Activated naive CD8-positive, alpha-beta T cell treated with anti-CD3 and anti-CD28 coated beads, Interleukin-2, amount 50 U/mL, for 24 hours (primary cell): ENCODE data around the gene FLT3LG.
A peak's percentile ranks its signal among the peaks of the same experiment; 100 is the strongest.
"Not testable (repeated sequence)": the region's sequence is repeated elsewhere in the genome, so short reads cannot be mapped to it uniquely, and the experiment has no call there.

Experiments
- ATAC-seq: fragments of 150-1000 bp; cut with Tn5 transposase; one replicate; pipeline ENCODE4 v1.10.0; 2021
- DNase-seq: peaks from one replicate; pipeline ENCODE4 v3.0.0; 2021
- H3K27ac Mint-ChIP-seq: one replicate; pipeline ENCODE4 v1.8.0; 2021; ENCODE audit warnings: mild to moderate bottlenecking, mixed read lengths
- H3K27me3 Mint-ChIP-seq: one replicate; pipeline ENCODE4 v1.8.0; 2021; ENCODE audit warnings: mixed read lengths
- H3K36me3 Mint-ChIP-seq: one replicate; pipeline ENCODE4 v1.8.0; 2021; ENCODE audit warnings: low read depth, mixed read lengths
- H3K4me1 Mint-ChIP-seq: one replicate; pipeline ENCODE4 v1.8.0; 2021; ENCODE audit warnings: mixed read lengths
- H3K4me3 Mint-ChIP-seq: one replicate; pipeline ENCODE4 v1.8.0; 2021; ENCODE audit warnings: mild to moderate bottlenecking, moderate library complexity, mixed read lengths
- H3K9me3 Mint-ChIP-seq: one replicate; pipeline ENCODE4 v1.8.0; 2021; ENCODE audit warnings: mixed read lengths

Gene FLT3LG

DNA sequence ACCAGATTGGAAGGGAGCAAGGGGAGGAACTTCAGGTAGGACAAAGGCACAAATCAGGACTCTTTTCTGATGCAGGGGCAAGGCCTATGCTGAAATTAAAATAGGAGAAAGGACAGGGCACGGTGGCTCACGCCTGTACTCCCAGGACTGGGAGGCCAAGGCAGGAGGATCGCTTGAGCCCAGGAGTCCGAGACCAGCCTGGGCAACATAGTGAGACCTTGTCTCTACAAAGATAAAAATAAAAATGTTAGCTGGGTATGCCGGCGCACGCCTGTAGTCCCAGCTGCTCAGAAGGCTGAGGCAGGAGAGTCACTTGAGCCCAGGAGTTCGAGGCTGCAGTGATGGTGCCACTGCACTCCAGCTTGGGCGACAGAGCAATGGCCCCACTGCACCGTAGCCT lies 38.3 kb upstream of the FLT3LG start:
- H3K27me3 Mint-ChIP-seq, result peaks cover 97% of the 10 kb centered on the region
- no peaks in the 10 kb centered on the region for H3K9me3 Mint-ChIP-seq
- no peaks in the 10 kb centered on the region for H3K36me3 Mint-ChIP-seq
- no peak overlapping the region for H3K27ac Mint-ChIP-seq
- H3K4me1 Mint-ChIP-seq, result peaks cover 25% of the 10 kb centered on the region
- H3K4me3 Mint-ChIP-seq, result no peak overlapping the region
- DNase-seq, result no peak
- ATAC-seq, result no peak

DNA sequence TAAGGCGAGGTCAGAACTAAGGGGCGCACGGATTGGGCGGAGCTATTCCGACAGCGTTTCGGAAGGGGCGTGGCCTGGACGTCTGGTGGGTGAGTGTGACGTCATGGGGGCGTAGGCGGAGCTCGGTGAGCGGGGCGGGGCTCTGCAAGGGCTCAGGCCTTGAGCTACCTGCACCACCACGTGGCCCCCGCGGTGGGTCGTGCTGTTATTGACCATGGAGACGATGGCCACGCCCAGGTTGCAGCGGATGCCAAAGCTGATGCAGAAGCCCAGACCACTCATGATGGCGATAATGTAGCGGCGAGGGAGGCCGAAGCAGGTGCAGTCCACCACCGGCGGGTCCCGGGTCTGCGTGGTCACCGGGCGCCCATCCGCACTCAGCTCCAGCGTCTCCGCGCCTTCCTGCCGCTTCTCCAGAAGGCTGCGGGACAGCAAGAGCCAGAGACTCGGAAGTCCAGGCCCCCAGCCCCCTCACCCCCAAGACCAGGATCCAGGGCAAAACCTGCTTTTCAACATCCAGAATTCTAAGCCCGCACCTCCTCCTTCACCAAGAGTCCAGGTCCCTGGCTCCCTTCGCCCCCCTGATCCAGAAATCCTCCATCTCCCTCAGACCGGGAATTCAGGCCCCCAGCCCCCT lies 37.5 kb upstream of the FLT3LG start:
- ATAC-seq (no peak), DNase-seq (peak; percentile 80)
- Mint-ChIP-seq H3K4me1 (peaks cover 26% of the 10 kb centered on the region), H3K36me3 (no peaks in the 10 kb centered on the region), H3K4me3 (no peak overlapping the region), H3K9me3 (no peaks in the 10 kb centered on the region), H3K27ac (peak overlapping the region; percentile 34), H3K27me3 (peaks cover 94% of the 10 kb centered on the region)

DNA sequence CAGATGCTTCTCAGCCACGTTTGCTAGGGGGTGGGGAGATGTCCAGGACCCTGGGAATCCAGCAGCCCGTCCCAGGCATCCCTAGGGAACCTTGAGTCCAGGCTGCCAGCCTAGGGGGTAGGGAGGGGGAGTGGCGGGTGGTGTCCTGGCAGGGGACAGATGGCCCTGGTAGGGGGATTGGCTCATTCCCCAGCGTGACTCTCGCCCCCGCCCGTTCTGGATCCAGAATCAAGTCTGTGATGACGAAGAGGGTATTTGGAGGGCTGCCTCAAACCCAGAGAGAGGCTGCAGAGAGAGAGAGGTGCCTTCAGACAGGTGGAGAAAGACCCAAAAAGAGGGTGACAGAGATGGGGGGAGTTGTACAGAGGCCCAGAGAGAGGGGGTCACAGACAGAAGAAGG lies 36.8 kb upstream of the FLT3LG start:
- peaks cover 30% of the 10 kb centered on the region for H3K4me1 Mint-ChIP-seq

DNA sequence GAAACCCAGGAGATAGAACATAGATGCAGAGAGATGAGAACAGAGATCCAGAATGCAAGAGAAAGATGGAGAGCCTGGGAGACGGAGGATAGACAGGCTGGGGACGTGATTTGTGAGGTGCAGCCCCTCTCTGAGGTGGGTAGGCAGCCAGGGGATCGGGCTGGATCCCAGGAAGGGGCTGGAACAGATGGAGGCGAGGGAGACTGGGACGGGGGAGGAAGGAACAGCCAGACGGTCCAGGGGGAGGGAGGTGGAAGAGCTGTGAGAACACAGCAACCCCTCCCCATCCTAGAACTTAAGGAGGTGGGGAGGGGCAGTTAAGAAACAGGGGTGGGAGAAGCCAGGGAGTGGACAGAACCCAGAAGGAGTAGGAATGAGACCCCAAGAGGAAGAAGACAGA lies 35.8 kb upstream of the FLT3LG start:
- no peak for DNase-seq
- Mint-ChIP-seq H3K27ac (no peak overlapping the region), H3K4me1 (peaks cover 27% of the 10 kb centered on the region), H3K4me3 (no peak overlapping the region), H3K36me3 (no peaks in the 10 kb centered on the region), H3K9me3 (no peaks in the 10 kb centered on the region), H3K27me3 (peaks cover 90% of the 10 kb centered on the region)
- ATAC-seq, result no peak

More for the DNA sequence above, 36.8 kb upstream of the FLT3LG start:
- Mint-ChIP-seq H3K27me3 (peaks cover 94% of the 10 kb centered on the region), H3K9me3 (no peaks in the 10 kb centered on the region), H3K27ac (no peak overlapping the region), H3K36me3 (no peaks in the 10 kb centered on the region), H3K4me3 (no peak overlapping the region)
- DNase-seq (no peak), ATAC-seq (no peak)

DNA sequence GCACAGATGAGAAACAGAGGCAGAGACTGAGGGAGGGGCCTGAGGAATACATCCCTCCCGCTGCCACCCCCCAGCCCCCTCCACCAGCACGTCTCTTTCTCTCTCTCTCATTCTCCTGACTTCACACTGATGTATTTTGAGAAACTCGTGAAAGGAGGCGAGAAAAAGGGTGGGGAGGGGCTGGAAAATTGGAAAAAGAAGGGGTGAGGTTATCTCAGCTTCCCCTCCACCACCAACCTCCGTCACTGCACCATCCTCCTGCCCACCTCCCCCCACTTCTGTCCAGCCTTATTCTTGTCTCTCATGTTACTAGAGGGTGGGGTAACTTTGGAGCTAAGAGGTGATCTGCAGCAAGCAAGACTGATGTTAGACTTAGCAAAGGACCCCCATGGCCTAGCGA lies 34.2 kb upstream of the FLT3LG start:
- no peaks in the 10 kb centered on the region for H3K9me3 Mint-ChIP-seq
- peaks cover 32% of the 10 kb centered on the region for H3K4me1 Mint-ChIP-seq
- no peak overlapping the region for H3K4me3 Mint-ChIP-seq
- no peaks in the 10 kb centered on the region for H3K36me3 Mint-ChIP-seq
- no peak for DNase-seq
- ATAC-seq, result no peak
- H3K27me3 Mint-ChIP-seq, result peaks cover 76% of the 10 kb centered on the region
- H3K27ac Mint-ChIP-seq, result no peak overlapping the region

DNA sequence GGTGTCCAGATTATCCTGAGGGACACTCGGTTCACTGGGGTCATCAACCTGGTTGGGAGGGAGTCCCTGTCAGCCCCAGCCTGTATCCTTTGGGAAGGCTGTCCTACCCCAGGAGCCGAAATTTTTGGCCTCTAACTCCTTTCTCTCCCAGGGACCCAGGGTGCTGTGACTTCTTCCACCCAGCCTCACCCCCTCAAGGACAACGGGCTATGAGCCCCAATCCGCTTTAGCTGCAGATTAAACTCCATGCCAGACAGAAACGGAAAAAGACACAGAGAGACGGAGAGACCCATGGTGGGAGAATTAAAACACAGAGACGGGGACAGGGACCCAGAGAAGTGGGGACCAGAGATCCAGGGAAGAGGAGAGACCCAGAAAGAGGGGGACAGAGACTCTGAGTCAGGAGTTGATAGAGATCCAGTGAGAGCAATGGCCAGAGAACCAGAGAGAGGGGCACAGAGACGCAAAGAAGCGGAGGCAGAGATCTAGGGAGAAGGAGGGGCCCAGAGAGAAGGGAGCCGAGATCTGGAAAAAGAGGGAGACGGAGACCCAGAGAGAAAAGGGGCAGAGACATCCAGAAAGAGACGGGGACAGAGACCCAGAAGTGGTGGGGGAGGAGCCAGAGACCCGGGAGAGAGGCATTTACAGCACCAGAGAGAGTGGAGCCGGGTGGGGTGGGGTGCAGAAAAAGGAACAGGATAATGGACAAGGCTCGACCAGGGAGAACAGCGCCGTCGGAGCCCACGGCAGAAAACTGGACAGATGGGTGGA lies 33.4 kb upstream of the FLT3LG start:
- ATAC-seq, result no peak
- Mint-ChIP-seq H3K4me1 (peaks cover 36% of the 10 kb centered on the region), H3K36me3 (no peaks in the 10 kb centered on the region), H3K4me3 (no peak overlapping the region), H3K27ac (no peak overlapping the region), H3K9me3 (no peaks in the 10 kb centered on the region), H3K27me3 (peaks cover 68% of the 10 kb centered on the region)
- no peak for DNase-seq

DNA sequence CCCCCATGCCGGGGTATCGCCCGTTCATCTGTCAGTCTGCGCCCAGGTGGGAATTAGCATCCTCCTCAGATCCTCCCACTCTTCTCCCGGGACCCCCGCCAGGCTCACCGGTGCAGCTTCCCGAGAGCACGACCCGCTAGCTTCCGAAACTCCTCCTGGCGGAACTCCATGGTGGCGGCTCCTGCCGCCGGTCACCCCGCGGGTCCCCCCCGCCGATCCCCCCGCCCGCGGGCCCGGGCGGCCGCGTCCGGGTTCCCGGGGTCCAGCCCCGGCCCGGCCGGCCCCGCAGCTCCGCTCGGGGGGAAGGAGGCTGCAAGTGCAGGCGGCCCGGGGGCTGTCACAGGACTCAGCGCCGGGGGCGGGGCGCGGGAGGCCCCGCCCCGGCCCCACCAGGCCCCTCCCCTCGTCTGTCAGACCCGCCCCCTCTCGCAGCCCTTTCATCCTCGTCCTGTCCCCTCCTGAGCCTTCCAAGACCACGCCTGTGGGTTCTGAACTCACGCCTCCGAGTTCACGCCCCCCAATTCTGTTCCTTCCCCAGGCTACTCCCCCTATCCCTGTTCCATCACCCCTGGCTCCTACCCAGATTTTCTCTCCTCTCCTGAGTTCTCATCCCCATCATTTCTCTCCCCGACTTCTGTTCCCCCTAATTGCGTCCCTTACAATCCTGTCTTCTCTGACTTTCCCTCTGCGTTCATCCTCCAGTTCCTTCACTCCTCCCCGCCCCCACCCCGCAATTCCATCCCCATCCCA lies 32.6 kb upstream of the FLT3LG start, which contains the start of gene SLC17A7:
SLC17A7 (minus strand) TSS at position 318 of the 750 bp plus-strand sequence; CDS start at position 170, 148 bp downstream.
- no peak for ATAC-seq
- peaks cover 60% of the 10 kb centered on the region for H3K27me3 Mint-ChIP-seq

DNA sequence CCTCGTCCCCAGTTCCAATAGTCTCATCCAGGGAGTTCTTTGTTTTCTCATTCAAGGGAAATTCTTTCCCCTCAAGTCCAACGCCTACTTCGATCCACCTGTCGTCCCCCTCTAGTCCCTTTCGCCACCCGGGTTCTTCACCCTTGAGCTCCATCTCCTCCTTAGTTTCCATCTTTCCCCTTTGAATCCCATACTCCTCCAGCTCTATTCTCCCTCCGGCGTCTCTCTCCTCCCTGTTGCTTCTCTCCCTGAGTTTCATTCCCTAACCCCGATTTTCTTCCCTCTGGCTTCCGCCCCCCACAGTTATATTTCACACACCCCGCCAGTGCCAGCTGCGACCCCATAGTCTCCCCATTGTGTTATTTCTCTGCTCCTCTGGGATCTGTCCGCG lies 32.1 kb upstream of the FLT3LG start:
- peak overlapping the region; percentile 76 for H3K4me3 Mint-ChIP-seq
- no peaks in the 10 kb centered on the region for H3K9me3 Mint-ChIP-seq
- DNase-seq (no peak), ATAC-seq (no peak)
- H3K27ac Mint-ChIP-seq, result no peak overlapping the region
- H3K27me3 Mint-ChIP-seq, result peaks cover 55% of the 10 kb centered on the region
- peaks cover 7% of the 10 kb centered on the region for H3K36me3 Mint-ChIP-seq
- peaks cover 26% of the 10 kb centered on the region for H3K4me1 Mint-ChIP-seq

More for the DNA sequence above, 32.6 kb upstream of the FLT3LG start, which contains the start of gene SLC17A7:
- peak; percentile 62 for DNase-seq
- Mint-ChIP-seq H3K4me1 (peaks cover 30% of the 10 kb centered on the region), H3K4me3 (peak within 1 kb of the TSS; percentile 76), H3K9me3 (no peaks in the 10 kb centered on the region), H3K36me3 (peaks cover 2% of the 10 kb centered on the region), H3K27ac (no peak within 1 kb of the TSS)

DNA sequence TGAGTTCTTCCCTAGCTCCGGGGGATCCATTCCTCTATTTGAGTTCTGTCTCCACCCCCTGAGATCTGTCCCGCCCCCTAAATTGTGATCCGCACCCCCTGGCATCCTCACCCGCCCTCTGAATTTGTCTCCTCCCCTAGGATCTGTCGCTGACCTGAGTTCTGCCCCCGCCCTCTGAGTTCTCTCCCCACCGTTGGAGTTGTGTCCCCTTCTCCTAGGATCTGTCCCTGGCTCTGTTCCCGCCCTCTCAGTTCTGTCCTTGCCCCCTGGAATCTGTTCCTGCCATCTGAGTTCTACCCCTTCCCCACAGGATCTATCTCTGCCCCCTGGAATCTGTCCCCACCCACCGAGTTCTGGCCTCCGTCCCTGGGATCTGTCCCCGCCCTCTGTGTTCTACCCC lies 31.7 kb upstream of the FLT3LG start:
- Mint-ChIP-seq H3K9me3 (no peaks in the 10 kb centered on the region), H3K27ac (no peak overlapping the region), H3K36me3 (peaks cover 7% of the 10 kb centered on the region), H3K4me1 (peaks cover 25% of the 10 kb centered on the region), H3K27me3 (peaks cover 51% of the 10 kb centered on the region), H3K4me3 (peak overlapping the region; percentile 76)
- no peak for ATAC-seq
- no peak for DNase-seq

DNA sequence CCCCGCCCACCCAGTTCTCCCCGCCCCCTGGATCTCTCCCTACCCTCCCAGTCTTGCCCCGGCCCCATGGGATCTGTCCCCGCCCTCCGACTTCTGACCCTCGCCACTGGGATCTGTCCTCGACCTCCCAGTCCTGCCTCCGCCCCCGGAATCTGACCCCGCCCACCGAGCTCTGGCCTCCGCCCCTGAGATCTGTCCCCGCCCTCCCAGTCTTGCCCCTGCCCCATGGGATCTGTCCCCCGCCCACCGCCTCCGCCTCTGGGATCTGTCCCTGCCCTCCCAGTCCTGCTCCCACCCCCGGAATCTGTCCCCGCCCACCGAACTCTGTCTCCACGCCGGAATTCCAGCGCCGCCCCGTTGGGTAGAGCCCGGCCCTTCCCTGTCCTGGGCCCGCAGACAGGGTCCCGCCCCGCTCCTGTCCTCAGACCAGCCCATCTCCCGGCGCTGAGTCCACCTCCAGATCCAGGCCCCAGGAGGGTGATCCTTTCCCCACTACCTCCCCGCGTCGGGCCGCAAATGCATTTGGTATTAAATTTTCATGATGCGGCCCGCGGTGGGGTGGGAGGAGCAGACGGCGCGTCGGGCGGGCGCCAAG lies 31.1 kb upstream of the FLT3LG start:
- Mint-ChIP-seq H3K27ac (no peak overlapping the region), H3K36me3 (peaks cover 7% of the 10 kb centered on the region), H3K9me3 (no peaks in the 10 kb centered on the region), H3K4me1 (peaks cover 25% of the 10 kb centered on the region), H3K27me3 (peaks cover 46% of the 10 kb centered on the region), H3K4me3 (peak overlapping the region; percentile 76)
- ATAC-seq (peak; percentile 8), DNase-seq (peak; percentile 77)

DNA sequence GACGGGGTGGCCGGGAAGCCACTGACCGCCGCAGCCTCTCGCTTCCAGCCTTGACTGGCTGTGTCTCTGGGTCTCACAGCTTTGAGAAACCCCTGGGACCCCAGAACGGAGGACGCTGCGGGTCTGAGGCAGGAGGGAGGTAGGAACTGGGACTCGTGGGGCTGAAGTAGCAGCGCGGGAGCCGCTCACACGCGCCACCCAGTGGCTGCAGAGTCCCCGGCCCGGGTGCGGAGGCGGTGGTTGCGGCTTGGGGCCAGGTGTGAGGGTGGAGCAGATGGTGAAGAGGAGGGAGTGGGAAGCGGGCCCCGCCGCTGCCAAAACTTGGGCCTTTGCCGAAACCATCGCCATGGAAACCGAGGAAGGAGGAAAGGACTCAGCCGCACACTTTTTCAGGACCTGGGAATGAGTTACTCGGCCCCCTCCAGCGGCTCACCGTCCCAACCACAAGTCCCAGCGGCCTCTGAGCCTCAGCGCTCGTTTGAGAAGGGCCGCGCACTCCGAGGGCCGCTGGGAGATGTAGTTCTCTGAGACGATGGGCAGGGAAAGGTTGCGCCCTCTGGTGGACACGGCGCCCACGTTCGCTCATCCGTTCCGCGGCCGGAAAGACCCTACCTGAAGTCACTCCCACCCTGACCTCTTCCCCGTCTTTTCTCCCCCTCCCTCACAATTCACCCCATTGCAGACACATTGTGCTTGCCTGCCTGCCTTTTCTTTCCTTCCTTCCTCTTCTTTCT lies 30.5 kb upstream of the FLT3LG start:
- ATAC-seq, result peak; percentile 88
- H3K36me3 Mint-ChIP-seq, result peaks cover 11% of the 10 kb centered on the region
- H3K4me1 Mint-ChIP-seq, result peaks cover 29% of the 10 kb centered on the region
- peak; percentile 96 for DNase-seq
- H3K9me3 Mint-ChIP-seq, result no peaks in the 10 kb centered on the region
- peak overlapping the region; percentile 76 for H3K4me3 Mint-ChIP-seq
- peak overlapping the region; percentile 59 for H3K27ac Mint-ChIP-seq
- peaks cover 40% of the 10 kb centered on the region for H3K27me3 Mint-ChIP-seq

DNA sequence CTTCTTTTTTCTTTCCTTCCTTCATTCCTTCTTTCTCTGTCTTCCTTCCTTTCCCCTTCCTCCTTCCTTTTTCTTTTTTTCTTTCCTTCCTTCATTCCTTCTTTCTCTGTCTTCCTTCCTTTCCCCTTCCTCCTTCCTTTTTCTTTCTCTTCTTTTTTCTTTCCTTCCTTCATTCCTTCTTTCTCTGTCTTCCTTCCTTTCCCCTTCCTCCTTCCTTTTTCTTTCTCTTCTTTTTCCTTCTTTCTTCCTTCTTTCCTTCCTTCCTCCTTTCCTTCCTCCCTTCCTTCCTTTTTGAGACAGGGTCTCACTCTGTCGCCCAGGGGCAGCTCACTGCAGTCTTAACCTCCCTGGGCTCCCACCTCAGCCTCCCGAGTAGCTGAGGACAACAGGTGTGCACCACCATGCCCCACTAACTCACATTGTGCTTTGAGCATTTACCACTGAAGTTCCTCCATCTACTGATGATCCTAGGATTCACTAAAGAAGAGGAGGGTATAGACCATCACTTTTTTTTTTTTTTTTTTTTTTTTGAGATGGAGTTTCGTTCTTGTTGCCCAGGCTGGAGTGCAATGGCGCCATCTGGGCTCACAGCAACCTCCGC lies 29.8 kb upstream of the FLT3LG start:
- Mint-ChIP-seq H3K36me3 (peaks cover 18% of the 10 kb centered on the region), H3K4me1 (peaks cover 31% of the 10 kb centered on the region), H3K4me3 (peak overlapping the region; percentile 76), H3K27me3 (peaks cover 33% of the 10 kb centered on the region)
- ATAC-seq, H3K9me3 Mint-ChIP-seq, DNase-seq, H3K27ac Mint-ChIP-seq: not testable (repeated sequence)

DNA sequence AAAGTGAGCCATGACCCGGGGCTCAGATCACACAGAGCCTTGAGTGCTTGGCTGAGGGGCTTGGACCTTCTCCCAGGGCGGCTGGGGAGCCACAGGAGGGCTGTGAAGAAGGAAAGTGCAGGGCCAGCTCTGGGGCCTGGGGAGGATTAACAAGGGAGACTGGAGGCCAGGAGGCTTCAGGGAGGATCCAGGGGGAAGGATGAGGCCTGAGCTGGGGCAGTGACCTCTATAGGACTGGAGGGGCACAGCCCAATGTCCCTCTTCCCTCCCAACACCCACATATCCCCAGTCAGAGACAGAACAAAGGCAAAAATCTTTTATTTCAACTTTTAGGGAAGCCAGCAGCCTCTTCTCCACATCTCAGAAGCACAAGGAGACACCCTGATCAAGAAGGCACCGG lies 28.0 kb upstream of the FLT3LG start:
- DNase-seq, result no peak
- no peaks in the 10 kb centered on the region for H3K9me3 Mint-ChIP-seq
- H3K27me3 Mint-ChIP-seq, result peaks cover 15% of the 10 kb centered on the region
- ATAC-seq, result no peak
- no peak overlapping the region for H3K27ac Mint-ChIP-seq
- no peak overlapping the region for H3K4me3 Mint-ChIP-seq
- peaks cover 27% of the 10 kb centered on the region for H3K36me3 Mint-ChIP-seq
- peaks cover 42% of the 10 kb centered on the region for H3K4me1 Mint-ChIP-seq
